Cardiac muscle cell (in vitro differentiated cells and primary cell): ENCODE measurements around the gene SSPN. TPM values are rescaled to one million over a fixed set of nuclear protein-coding genes. Genes with fewer than 3 reads are reported as not detected.
A peak's percentile ranks its signal among the peaks of the same experiment; 100 is the strongest.

Experiments used
- DNase-seq, 2 donors: peaks; one replicate each; pipeline versions ENCODE4 v3.0.0 to v3.0.0-alpha.2; 2010 to 2017; ENCODE audit warnings: low read depth in 1 of 2, low spot score in 1 of 2
- H3K27ac ChIP-seq: fragments of 200-600 bp; sonication (generic); 2 replicates; pipeline ENCODE4 v1.5.1; 2016
- H3K27me3 ChIP-seq: fragments of 200-600 bp; sonication (generic); 2 replicates; pipeline ENCODE4 v1.6.0; 2016; ENCODE audit warnings: control low read depth
- H3K36me3 ChIP-seq: fragments of 200-600 bp; sonication (generic); 2 replicates; pipeline ENCODE4 v1.5.1; 2016; ENCODE audit warnings: control low read depth
- H3K4me1 ChIP-seq: fragments of 200-600 bp; sonication (generic); 2 replicates; pipeline ENCODE4 v1.8.1; 2017; ENCODE audit warnings: low read depth, mild to moderate bottlenecking, mixed run types
- H3K4me3 ChIP-seq: fragments of 200-600 bp; sonication (generic); 2 replicates; pipeline ENCODE4 v1.5.1; 2016; ENCODE audit warnings: mild to moderate bottlenecking
- H3K9me3 ChIP-seq: fragments of 200-600 bp; sonication (generic); 2 replicates; pipeline ENCODE4 v1.5.1; 2017; ENCODE audit warnings: low read depth, mild to moderate bottlenecking, control low read depth
- polyA plus RNA-seq: library from polyadenylated mRNA; unstranded; fragments of >200 nt; fragmentation: Nextera tagmentation; extraction: Ambion mirVana; gene quantifications from 2 replicates; pipeline ENCODE4 v1.2.1, GENCODE V29; 2016
- total RNA-seq: library from RNA; depleted of rRNA; stranded (reverse); fragments of >200 nt; gene quantifications from 2 replicates; pipeline ENCODE4 v1.2.3, GENCODE V29; 2016
- TF ChIP-seq, protein P1 (sequence below): IDR thresholded peaks from 2 replicates; pipeline ENCODE4 v1.5.1; 2012; ENCODE audit warnings: low read depth, mild to moderate bottlenecking, low read length

SSPN gene
- total and polyA plus RNA-seq, 2 experiments from 2014 or later: 3.5 to 4.0 TPM

DNA sequence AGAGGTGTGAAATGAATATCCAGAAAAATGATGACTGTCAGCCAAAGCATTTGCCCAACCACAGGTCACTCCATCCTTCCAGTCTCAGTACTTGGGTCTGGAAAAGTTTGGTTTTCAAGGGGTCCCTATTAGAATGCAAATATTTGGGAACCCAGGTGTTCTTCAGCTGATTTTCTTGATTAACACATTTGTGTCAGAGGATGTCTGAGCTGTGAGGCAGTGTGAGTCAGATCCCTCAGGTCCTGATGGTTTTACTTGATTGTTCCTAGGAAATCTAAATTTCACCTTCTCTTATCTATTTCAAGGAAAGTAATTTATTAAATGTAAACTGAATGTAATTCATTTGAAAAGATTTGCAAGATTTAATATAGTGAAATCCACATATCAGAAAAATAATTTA lies 71.5 kb downstream of the SSPN start:
- DNase-seq: no peak
- Histone ChIP-seq H3K27me3 (peaks cover 26% of the 10 kb centered on the region), H3K9me3 (no peaks in the 10 kb centered on the region), H3K4me1 (peaks cover 4% of the 10 kb centered on the region), H3K36me3 (no peaks in the 10 kb centered on the region), H3K4me3 (no peak overlapping the region), H3K27ac (no peak overlapping the region)
- TF ChIP-seq, protein P1, sequence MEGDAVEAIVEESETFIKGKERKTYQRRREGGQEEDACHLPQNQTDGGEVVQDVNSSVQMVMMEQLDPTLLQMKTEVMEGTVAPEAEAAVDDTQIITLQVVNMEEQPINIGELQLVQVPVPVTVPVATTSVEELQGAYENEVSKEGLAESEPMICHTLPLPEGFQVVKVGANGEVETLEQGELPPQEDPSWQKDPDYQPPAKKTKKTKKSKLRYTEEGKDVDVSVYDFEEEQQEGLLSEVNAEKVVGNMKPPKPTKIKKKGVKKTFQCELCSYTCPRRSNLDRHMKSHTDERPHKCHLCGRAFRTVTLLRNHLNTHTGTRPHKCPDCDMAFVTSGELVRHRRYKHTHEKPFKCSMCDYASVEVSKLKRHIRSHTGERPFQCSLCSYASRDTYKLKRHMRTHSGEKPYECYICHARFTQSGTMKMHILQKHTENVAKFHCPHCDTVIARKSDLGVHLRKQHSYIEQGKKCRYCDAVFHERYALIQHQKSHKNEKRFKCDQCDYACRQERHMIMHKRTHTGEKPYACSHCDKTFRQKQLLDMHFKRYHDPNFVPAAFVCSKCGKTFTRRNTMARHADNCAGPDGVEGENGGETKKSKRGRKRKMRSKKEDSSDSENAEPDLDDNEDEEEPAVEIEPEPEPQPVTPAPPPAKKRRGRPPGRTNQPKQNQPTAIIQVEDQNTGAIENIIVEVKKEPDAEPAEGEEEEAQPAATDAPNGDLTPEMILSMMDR: no peak

DNA sequence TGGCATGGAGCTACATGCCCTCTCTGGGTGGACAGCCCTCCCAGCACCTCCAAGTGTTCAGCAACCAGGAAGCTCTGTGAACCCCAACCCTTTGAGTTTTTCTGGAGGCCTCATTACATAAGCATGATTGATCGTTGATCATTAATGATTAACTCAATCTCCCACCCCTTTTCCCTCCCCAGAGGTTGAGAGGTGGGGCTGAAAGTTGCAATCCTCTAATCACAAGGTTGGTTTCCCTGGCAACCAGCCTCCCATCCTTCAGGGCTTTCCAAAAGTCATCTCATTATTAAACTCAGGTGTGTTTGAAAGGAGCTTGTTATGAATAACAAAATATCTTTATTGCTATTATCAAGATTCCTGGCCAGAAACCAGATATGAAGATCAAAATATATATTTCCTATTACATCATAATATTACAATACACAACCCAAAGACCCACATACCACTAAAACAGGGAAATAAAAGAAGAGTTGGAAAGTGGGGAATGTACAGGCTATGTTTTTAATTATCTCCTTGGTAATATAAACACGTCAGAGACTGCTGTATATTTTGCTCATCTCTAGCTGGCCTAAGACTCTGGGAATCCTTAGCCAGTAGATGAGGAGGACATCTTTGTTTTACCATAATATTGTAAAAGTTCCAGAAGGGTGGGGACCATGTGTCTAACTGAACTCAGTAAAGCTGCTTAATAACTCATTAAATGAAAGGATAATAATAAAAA lies 73.6 kb downstream of the SSPN start:
- H3K4me3 ChIP-seq: no peak overlapping the region
- H3K9me3 ChIP-seq: no peaks in the 10 kb centered on the region
- no peaks in the 10 kb centered on the region for H3K36me3 ChIP-seq
- peaks cover 32% of the 10 kb centered on the region for H3K27me3 ChIP-seq
- TF ChIP-seq, protein P1: no peak
- no peak for DNase-seq
- H3K4me1 ChIP-seq: peaks cover 4% of the 10 kb centered on the region
- H3K27ac ChIP-seq: no peak overlapping the region

DNA sequence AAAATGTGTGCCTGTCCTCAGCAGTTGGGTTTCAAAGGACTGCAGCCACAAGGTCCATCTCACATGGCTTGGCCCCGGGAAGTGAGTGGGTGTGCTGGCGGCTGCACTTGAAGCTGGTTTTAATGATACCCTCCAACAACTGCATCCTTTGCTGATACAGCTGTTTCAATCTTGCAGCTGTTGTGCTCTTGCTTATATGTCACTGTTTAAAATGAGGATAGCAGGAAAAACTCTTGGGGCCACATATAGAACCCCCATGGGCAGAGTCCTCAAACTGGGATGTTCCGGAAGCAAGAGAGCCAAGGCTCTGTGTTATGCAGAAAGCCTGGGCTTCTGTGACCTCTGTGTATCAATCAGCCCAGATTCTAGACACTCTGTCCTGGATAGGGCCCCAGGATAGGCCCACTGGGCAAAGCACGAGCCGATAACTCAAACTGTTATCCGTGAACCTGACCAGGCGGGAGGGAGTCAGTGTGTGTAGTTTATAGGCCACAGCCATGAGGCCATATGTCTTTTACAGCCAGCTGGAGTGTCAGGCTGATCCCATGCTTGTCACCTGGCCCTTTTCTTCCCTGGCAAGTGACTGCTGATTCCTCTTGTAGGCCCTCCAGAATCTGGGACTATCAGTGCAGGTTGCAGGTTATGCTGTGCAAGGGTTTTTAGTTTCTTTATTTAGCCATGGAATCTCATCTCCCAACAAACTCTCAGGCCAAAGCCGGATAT lies 74.3 kb downstream of the SSPN start:
- Histone ChIP-seq H3K36me3 (no peaks in the 10 kb centered on the region), H3K4me1 (peaks cover 4% of the 10 kb centered on the region), H3K27me3 (peaks cover 32% of the 10 kb centered on the region), H3K27ac (no peak overlapping the region), H3K4me3 (no peak overlapping the region), H3K9me3 (no peaks in the 10 kb centered on the region)
- DNase-seq: peak in 1 of 2 donors; percentile 20
- TF ChIP-seq, protein P1: no peak

DNA sequence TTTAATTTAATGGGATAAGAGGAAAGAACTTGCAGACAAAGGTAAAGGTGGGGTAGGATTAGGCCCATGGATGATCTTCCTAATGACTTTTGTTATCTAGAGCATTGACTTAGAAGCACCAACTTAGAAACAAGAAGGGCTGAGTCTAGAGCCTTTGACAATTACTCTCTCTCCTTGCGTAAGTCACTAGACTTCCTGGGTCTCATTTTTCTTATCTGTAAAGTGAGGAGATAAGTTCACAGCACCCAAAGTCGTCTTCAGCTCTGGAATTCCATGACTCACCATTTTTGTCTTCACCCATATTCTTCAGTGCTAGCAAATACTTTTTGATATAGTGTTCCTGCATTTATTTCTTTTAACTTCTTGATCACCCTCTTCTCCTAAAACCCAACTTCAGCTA lies 75.7 kb downstream of the SSPN start:
- Histone ChIP-seq H3K36me3 (no peaks in the 10 kb centered on the region), H3K27ac (no peak overlapping the region), H3K27me3 (peaks cover 20% of the 10 kb centered on the region), H3K9me3 (no peaks in the 10 kb centered on the region), H3K4me3 (no peak overlapping the region), H3K4me1 (peaks cover 4% of the 10 kb centered on the region)
- TF ChIP-seq, protein P1: no peak
- peak in 1 of 2 donors; percentile 55 for DNase-seq

DNA sequence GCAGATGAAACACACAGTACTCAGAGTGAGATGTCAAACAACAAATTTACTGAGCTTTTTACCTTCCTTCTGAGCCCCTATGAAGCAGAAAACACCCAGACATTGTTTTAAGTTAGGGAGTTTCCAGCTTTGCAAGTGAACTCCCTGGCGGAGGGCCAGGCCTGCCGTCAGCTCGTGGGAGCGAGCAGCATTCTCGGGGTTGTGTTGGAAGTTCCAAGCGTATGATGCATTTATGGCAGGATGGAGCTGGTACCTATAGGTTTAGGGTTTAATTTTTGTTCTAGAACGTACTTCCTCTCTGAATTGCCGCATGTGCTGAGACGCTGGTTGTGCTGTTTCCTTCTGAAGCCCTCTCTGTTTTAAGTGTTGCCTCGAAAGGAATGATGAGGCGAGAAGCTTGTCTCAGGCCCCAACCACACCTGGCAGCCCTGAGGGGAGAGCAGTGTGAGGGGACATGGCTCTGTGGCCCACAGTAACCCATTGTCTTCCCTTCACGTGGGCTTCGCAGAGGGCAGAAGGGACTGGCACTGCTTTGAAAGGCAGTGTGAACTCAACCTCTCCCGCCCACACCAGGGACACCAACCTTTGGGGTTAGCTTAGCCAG lies 76.6 kb downstream of the SSPN start:
- Histone ChIP-seq H3K4me1 (peaks cover 4% of the 10 kb centered on the region), H3K9me3 (no peaks in the 10 kb centered on the region), H3K36me3 (no peaks in the 10 kb centered on the region), H3K27me3 (peaks cover 17% of the 10 kb centered on the region), H3K27ac (no peak overlapping the region), H3K4me3 (no peak overlapping the region)
- DNase-seq: peak; percentile 28 to 95
- TF ChIP-seq, protein P1: no peak
